ENCODE measurements around the gene EPC2.

EPC2 gene, protein sequence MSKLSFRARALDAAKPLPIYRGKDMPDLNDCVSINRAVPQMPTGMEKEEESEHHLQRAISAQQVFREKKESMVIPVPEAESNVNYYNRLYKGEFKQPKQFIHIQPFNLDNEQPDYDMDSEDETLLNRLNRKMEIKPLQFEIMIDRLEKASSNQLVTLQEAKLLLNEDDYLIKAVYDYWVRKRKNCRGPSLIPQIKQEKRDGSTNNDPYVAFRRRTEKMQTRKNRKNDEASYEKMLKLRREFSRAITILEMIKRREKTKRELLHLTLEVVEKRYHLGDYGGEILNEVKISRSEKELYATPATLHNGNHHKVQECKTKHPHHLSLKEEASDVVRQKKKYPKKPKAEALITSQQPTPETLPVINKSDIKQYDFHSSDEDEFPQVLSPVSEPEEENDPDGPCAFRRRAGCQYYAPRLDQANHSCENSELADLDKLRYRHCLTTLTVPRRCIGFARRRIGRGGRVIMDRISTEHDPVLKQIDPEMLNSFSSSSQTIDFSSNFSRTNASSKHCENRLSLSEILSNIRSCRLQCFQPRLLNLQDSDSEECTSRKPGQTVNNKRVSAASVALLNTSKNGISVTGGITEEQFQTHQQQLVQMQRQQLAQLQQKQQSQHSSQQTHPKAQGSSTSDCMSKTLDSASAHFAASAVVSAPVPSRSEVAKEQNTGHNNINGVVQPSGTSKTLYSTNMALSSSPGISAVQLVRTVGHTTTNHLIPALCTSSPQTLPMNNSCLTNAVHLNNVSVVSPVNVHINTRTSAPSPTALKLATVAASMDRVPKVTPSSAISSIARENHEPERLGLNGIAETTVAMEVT

GRCh38 chr2:148643998-148644882, at the start of gene EPC2:
Gene EPC2, plus strand, starts transcription at chr2:148644751. Its CDS starts 267 bp downstream, at chr2:148645018.
- DNase-seq, result peak; percentile 75

GRCh38 chr2:148596018-148596417, 48.5 kb upstream of the EPC2 start:
- no peak for DNase-seq

DNA sequence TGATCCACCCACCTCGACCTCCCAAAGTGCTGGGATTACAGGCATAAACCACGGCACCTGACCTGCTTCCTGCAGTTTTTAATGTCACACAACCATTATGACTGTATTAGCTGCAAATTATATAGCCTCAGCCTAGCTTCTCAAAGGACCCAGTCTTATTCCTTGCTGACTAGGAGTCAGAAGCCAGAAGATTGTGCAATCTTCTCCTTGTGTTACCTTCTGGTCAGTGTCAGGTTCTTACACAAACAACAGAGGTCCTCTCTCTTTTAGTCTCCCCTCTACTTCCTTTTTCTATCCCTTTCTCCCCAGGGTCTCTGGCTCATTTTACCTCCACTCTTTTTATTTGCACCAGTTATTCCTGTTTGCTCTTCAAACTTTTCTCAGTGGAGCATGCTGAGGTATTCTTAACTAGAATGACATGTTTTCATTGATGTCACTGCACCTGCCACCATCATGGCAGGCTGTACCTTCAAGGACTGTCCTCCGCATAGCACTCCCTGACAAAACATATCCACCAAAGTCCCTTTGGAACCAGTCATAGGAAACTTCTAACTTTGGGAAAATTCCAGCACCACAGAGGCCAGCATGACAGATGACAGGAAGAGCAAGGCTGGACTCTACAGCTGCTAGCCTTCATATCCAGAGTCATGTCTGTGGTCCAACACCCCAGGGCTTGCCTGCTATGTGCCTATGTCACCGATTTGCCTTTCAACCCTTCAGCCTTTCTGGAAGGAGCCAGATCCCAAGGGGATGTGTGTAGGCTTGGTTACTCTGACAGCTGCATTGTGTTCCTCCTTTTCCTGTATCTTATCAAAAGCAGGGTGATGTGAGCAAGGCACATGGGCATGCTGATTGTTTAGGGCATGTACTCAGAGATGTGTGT, 45.2 kb upstream of the EPC2 start:
- no peak for DNase-seq

GRCh38 chr2:148602885-148603561, 41.5 kb upstream of the EPC2 start:
- no peak for DNase-seq

- DNase-seq, result no peak
Measured at GRCh38 chr2:148603562-148603920, 41.0 kb upstream of the EPC2 start.

DNA sequence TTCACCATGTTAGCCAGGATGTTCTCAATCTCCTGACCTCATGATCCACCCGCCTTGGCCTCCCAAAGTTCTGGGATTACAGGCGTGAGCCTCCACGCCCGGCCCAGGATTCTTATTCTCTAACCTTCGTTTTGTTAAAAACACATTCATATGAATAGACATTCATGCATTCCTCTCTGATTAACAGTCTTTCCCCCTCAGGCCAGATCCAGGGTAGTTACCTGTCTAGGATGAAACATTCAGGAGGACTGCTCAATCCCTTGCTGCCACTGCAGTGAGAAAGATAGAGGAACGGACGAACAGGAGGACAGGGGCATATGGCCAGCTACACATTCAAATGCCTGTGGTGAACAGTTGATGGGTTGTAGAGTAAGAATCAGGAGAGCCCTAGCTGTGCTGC, 39.6 kb upstream of the EPC2 start:
- DNase-seq, result no peak

GRCh38 chr2:148607566-148607965, 37.0 kb upstream of the EPC2 start:
- DNase-seq, result no peak

DNA sequence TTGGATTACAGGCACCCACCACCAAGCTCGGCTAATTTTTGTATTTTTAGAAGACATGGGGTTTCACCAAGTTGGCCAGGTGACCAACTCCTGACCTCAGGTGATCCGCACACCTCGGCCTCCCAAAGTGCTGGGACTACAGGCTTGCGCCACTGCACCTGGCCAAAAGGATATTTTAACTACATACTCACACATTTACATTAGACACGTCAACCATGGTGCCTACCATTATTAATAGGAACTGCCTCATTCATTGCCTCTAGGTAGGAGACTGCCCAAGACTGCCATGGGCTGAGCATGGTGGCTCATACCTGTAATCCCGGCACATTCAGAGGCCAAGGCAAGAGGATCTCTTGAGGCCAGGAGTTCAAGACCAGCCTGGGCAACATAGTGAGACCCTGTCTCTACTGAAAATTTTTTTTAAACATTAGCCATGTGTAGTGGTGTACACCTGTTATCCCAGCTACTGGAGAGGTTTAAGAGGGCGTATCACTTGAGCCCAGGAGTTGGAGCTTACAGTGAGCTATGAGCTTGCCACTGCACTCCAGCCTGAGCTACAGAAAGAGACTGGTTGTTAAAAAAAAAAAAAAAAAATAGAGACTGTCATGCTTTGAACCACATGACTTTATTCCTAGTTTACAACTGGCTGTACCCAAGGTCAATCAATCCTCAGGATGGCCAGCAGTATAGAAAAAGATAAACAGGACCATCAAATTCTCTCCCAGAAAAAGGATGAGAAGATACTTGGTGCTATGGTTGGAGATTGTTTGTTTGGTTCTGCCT, 31.1 kb upstream of the EPC2 start:
- no peak for DNase-seq

DNA sequence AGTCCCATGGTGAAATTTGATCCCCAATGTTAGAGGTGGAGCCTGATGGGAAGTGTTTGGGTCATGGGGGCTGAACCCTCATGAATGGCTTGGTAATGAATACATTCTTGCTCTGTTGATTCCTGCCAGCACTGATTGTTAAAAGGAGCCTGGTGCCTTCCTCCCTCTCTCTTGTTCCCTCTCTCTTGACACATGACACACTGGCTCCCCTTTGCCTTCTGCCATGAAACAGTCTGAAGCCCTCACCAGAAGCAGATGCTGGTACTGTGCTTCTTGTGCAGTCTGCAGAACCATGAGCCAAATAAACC, 30.6 kb upstream of the EPC2 start:
- DNase-seq, result no peak

- DNase-seq, result no peak
Measured at GRCh38 chr2:148614322-148615049, 30.1 kb upstream of the EPC2 start.

DNA sequence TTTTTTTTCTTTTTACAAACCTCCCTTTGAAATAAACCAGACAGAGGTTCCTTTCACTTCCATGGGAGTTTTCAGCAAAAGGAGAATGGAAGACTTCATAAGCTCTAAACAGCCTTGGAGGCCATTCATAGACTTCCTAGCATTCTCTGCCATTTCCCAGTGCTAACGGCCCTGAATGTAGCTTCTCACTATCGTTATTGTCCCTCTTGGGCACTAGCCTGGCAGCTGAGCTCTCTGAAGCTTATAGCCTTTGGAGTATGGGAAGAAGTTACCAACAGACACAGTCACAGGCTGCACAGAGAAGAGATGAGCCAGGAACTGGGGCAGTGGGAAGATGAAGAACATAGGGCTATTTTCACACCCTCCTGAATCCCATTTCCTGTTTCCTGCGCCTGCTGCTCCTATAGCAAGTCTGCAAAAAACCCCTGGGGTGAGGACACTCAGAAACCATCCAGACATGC, 29.1 kb upstream of the EPC2 start:
- no peak for DNase-seq

DNA sequence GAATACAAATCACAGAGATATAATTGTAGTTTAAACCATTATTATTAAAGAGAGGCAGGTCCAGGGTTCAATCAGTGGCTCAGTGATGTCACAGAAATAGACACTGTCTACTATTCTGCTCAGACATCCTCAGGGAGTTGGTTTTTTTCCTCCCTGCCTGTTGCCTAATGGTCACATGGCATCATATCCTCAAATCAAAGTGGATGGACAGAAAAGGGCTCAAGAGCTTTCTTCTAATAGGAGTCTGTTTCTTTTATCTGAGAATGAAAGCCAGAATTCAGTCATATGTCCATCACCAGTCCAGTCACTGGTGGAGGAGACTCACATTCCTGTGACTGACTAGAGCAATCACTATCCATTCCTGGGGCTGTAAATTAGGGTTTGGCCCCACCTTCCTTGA, 27.9 kb upstream of the EPC2 start:
- DNase-seq, result no peak

DNA sequence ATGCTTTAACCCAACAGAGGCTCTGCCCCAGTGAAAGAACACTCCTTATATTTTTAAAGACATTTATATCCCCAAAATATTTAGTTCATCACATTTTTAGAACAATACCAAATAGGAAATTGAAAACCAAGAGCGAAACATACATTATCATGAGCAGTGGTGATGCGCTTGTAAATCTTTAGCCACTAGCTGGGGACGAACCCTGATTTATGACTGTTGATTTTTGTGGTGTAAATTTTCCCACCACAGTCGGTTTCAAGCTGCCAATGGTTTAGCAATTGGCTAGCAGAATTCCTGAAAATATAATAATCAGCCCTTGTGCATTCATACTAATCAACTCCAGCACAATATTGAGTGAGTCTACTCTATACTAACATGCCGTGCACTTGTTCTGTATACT, 27.3 kb upstream of the EPC2 start:
- no peak for DNase-seq

DNA sequence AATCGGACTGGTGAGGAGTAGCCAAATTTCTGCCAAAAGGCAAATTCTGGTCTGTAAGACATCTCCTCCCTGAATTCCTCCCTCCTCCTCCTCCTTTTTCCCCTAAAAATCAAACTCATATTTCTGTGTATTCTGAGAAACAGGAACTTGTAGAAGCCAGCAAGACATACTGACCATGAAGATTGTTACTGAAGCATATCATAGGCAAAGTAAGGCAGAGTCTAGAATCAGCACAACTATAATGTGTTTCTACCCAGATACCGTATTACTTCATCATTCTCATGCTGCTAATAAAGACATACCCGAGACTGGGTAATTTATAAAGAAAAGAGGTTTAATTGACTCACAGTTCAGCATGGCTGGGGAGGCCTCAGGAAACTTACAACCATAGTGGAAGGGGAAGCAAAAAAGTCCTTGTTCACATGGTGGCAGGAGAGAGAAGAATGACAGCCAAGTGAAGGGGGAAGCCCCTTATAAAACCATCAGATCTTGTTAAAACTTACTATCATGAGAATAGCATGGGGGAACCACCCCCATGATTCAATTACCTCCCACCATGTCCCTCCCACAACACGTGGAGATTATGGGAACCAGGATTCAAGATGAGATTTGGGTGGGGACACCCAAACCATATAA, 24.9 kb upstream of the EPC2 start:
- DNase-seq, result no peak

- DNase-seq, result no peak
Measured at GRCh38 chr2:148622366-148622765, 22.2 kb upstream of the EPC2 start.

GRCh38 chr2:148623086-148623485, 21.5 kb upstream of the EPC2 start:
- DNase-seq, result no peak

DNA sequence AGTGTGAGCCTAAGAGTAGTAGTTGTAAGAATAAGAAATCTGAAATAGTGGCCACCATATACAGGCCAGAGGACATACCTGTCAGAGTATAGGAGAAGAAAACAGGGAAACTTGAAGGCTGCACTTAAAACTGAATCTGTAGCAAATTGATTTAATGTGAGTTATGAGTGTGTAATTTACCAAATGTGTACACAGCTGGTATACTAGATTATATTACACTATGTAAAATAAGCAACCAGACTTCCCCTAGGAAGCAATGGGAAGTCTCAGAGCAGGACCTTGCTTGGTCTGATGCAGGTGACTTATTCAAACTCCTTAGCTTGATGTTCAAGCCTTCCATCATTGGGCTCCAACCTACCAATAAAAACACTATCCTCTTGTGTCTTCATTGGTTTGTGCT, 17.3 kb upstream of the EPC2 start:
- peak; percentile 5 for DNase-seq

DNA sequence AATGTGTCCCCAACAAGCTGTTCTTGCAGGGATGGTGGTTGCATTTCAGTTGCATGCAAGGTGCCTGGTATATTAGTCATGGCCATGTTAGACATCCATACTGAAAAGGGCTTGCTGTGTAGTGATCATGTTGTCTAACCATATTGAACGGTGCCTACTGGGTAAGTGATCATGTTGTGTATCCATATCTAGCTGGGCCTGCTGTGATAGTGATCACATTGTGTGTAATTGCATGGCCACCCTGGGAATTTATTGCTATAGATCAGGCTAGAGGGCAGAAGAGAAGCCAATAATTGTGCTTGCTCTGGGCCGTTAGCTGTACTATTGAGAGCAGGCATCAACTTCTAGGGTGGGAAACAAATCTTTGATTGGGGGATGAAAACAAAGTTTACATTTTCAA, 9.8 kb upstream of the EPC2 start:
- DNase-seq, result no peak

- DNase-seq, result no peak
Measured at GRCh38 chr2:148638543-148638942, 6.0 kb upstream of the EPC2 start.

GRCh38 chr2:148640767-148641166, 3.8 kb upstream of the EPC2 start:
- no peak for DNase-seq
